Astrocyte of the cerebellum (primary cell): ENCODE data around the gene PGR.

Experiments
- DNase-seq: peaks from one replicate; pipeline ENCODE4 v3.0.0-alpha.2; 2011; ENCODE audit warnings: low read depth
- H3K4me3 ChIP-seq: 2 replicates; pipeline ENCODE4 v1.5.1; 2011; ENCODE audit warnings: mild to moderate bottlenecking, low read depth, low read length, moderate library complexity
- CTCF ChIP-seq: IDR thresholded peaks from 2 replicates; pipeline ENCODE4 v1.5.1; 2012; ENCODE audit warnings: low read length, low read depth, moderate library complexity, mild to moderate bottlenecking; ENCODE audit errors: missing control alignments
- in situ Hi-C: cut with HindIII; loops from 2 replicates; pipeline ENCODE4 v1.10.0; 2017; ENCODE audit warnings: low sequenced_read_pairs

PGR gene

GRCh38 chr11:101053492-101053891 is 76.1 kb downstream of the PGR start:
- no peak for DNase-seq
- no peak for TF ChIP-seq CTCF
- no peak overlapping the region for H3K4me3 ChIP-seq
- in situ Hi-C loops = no loop called here

GRCh38 chr11:101051677-101052076 is 77.9 kb downstream of the PGR start:
- no peak overlapping the region for H3K4me3 ChIP-seq
- in situ Hi-C loops = no loop called here
- no peak for DNase-seq

GRCh38 chr11:101049813-101050212 is 79.8 kb downstream of the PGR start:
- in situ Hi-C loops = no loop called here
- no peak for TF ChIP-seq CTCF
- no peak overlapping the region for H3K4me3 ChIP-seq
- DNase-seq = no peak

More at GRCh38 chr11:101051677-101052076, 77.9 kb downstream of the PGR start:
- no peak for TF ChIP-seq CTCF

GRCh38 chr11:101049123-101049522 is 80.5 kb downstream of the PGR start:
- TF ChIP-seq CTCF = no peak
- in situ Hi-C loops = no loop called here
- no peak for DNase-seq
- H3K4me3 ChIP-seq = no peak overlapping the region

GRCh38 chr11:101048479-101048878 is 81.1 kb downstream of the PGR start:
- no peak for TF ChIP-seq CTCF
- in situ Hi-C loops = no loop called here
- no peak for DNase-seq
- no peak overlapping the region for H3K4me3 ChIP-seq

GRCh38 chr11:101046947-101047346 is 82.7 kb downstream of the PGR start:
- in situ Hi-C loops = no loop called here
- DNase-seq = no peak
- H3K4me3 ChIP-seq = no peak overlapping the region
- TF ChIP-seq CTCF = no peak

GRCh38 chr11:101045415-101045814 is 84.2 kb downstream of the PGR start:
- TF ChIP-seq CTCF = no peak
- in situ Hi-C loops = no loop called here
- no peak for DNase-seq
- no peak overlapping the region for H3K4me3 ChIP-seq
